Colon (tissue), 2 donors: ENCODE measurements around the gene GPR78.

Source experiments
- FAIRE-seq: peaks from 2 replicates; lab custom pipeline; 2012; peaks lifted over from hg19 to GRCh38; lab: Jason Lieb, UNC
- donor health status: control.
- donor health status: control.

The GPR78 gene

GRCh38 chr4:8580321-8581093 lies at the start of gene GPR78:
TSS of gene GPR78 (plus strand) at chr4:8580392. CDS start at chr4:8580983, 591 bp downstream.
- no peak for FAIRE-seq

- no peak for FAIRE-seq
Measured at GRCh38 chr4:8532245-8532781, 47.9 kb upstream of the GPR78 start.

- no peak for FAIRE-seq
Measured at GRCh38 chr4:8533274-8533865, 46.8 kb upstream of the GPR78 start.

- no peak for FAIRE-seq
Measured at GRCh38 chr4:8534129-8534528, 46.1 kb upstream of the GPR78 start.

- FAIRE-seq: no peak
Measured at GRCh38 chr4:8534611-8535010, 45.6 kb upstream of the GPR78 start.

- FAIRE-seq: no peak
Measured at GRCh38 chr4:8536467-8536866, 43.7 kb upstream of the GPR78 start.

GRCh38 chr4:8537041-8537461 lies 43.1 kb upstream of the GPR78 start:
- no peak for FAIRE-seq

GRCh38 chr4:8538076-8538702 lies 42.0 kb upstream of the GPR78 start:
- FAIRE-seq: no peak

GRCh38 chr4:8538703-8539567 lies 41.3 kb upstream of the GPR78 start:
- FAIRE-seq: no peak

GRCh38 chr4:8539661-8540060 lies 40.5 kb upstream of the GPR78 start:
- no peak for FAIRE-seq

- no peak for FAIRE-seq
Measured at GRCh38 chr4:8540072-8540471, 40.1 kb upstream of the GPR78 start.

GRCh38 chr4:8540586-8540985 lies 39.6 kb upstream of the GPR78 start:
- FAIRE-seq: no peak

GRCh38 chr4:8540991-8541390 lies 39.2 kb upstream of the GPR78 start:
- FAIRE-seq: no peak

- FAIRE-seq: no peak
Measured at GRCh38 chr4:8541981-8542715, 38.0 kb upstream of the GPR78 start.

- FAIRE-seq: no peak
Measured at GRCh38 chr4:8542776-8543525, 37.2 kb upstream of the GPR78 start.

- no peak for FAIRE-seq
Measured at GRCh38 chr4:8543623-8544022, 36.6 kb upstream of the GPR78 start.

- FAIRE-seq: no peak
Measured at GRCh38 chr4:8544282-8544681, 35.9 kb upstream of the GPR78 start.

GRCh38 chr4:8544741-8545438 lies 35.3 kb upstream of the GPR78 start:
- no peak for FAIRE-seq

GRCh38 chr4:8545439-8545765 lies 34.8 kb upstream of the GPR78 start:
- no peak for FAIRE-seq

GRCh38 chr4:8546766-8547107 lies 33.5 kb upstream of the GPR78 start:
- no peak for FAIRE-seq
